HCT116 (cell line): ENCODE measurements around the gene MFAP3L. TPM values are rescaled to one million over a fixed set of nuclear protein-coding genes. Genes with fewer than 3 reads are reported as not detected.
A peak's percentile ranks its signal among the peaks of the same experiment; 100 is the strongest.

ENCODE experiments used
- ATAC-seq: fragments of 200-7000 bp; cut with Tn5 transposase; 2 replicates; pipeline ENCODE4 v1.9.1; 2020; ENCODE audit warnings: mild to moderate bottlenecking, moderate library complexity
- BruUV-seq: library from RNA; stranded (reverse); fragments of 400-500 nt; replicated peaks from 2 replicates; lab custom pipeline; 2021; lab: Mats Ljungman, UMichigan
- CTCF ChIA-PET: fragments of 300-600 bp; sonication (Branson Sonifier 250); formaldehyde crosslinking; loops from one replicate; lab custom pipeline; 2021; ENCODE audit warnings: antibody characterized with exemption; lab: Charles Lee
- POLR2A ChIA-PET: fragments of 300-600, 350-600 bp; sonication (Branson Sonifier 250); formaldehyde crosslinking; loops from one replicate; lab custom pipeline; 2021; ENCODE audit warnings: antibody characterized with exemption; lab: Charles Lee
- RAD21 ChIA-PET, 2 experiments: fragments of 300-600 bp; sonication (Branson Sonifier 250); formaldehyde crosslinking; loops; one replicate each; lab custom pipeline; 2023; ENCODE audit warnings: low total read pairs in 2 of 2; ENCODE audit not compliant: uncharacterized antibody in 2 of 2, unreplicated experiment in 2 of 2, low non-redundant PET in 1 of 2; lab: Charles Lee
- DNase-seq: peaks from one replicate; pipeline ENCODE4 v3.0.0-alpha.2; 2010; ENCODE audit warnings: low read depth, low spot score
- H2AFZ ChIP-seq: fragments of 200-600 bp; shearing (Covaris generic), sonication (generic); 2 replicates; pipeline ENCODE4 v1.6.1; 2017; ENCODE audit warnings: low read depth, mixed run types, mixed read lengths, antibody characterized with exemption, low read length; ENCODE audit not compliant: poor library complexity, severe bottlenecking
- H3K27ac ChIP-seq: 2 replicates; pipeline ENCODE4 v1.5.1; 2012; ENCODE audit warnings: low read depth, low read length
- H3K27me3 ChIP-seq: fragments of 200-600 bp; sonication (generic); 2 replicates; pipeline ENCODE4 v1.6.1; 2016; ENCODE audit warnings: mixed run types, low read length, mixed read lengths; ENCODE audit not compliant: insufficient read depth
- H3K36me3 ChIP-seq, 2 experiments: fragments of 200-500 bp in 1 of 2; fragments of 200-600 bp in 1 of 2; sonication (Bioruptor generic) in 1 of 2; sonication (generic) in 1 of 2; 2 replicates each; pipeline versions ENCODE4 v1.5.1 to v1.6.1; 2014 to 2016; ENCODE audit warnings: low read length in 2 of 2, inconsistent platforms in 1 of 2, mixed read lengths in 1 of 2, mixed run types in 1 of 2; ENCODE audit not compliant: insufficient read depth in 2 of 2, control insufficient read depth in 1 of 2
- H3K4me1 ChIP-seq, 2 experiments: fragments of 200-600 bp in 1 of 2; sonication (generic) in 1 of 2; 2 replicates each; pipeline versions ENCODE4 v1.5.1 to v1.6.1; 2012 to 2017; ENCODE audit warnings: low read length in 2 of 2, inconsistent platforms in 1 of 2, mild to moderate bottlenecking in 1 of 2, mixed read lengths in 1 of 2, mixed run types in 1 of 2, moderate library complexity in 1 of 2; ENCODE audit not compliant: insufficient read depth in 2 of 2, control insufficient read depth in 1 of 2
- H3K4me2 ChIP-seq: fragments of 200-600 bp; sonication (generic); 2 replicates; pipeline ENCODE4 v1.6.1; 2017; ENCODE audit warnings: mixed run types, low read length, mixed read lengths
- H3K4me3 ChIP-seq, 2 experiments: fragments of 200-600 bp in 1 of 2; sonication (generic) in 1 of 2; replicated peaks in 1 of 2; 2 replicates each; pipeline ENCODE4 v1.5.1; 2011 to 2016; ENCODE audit warnings: low read length in 2 of 2, control low read depth in 1 of 2, low read depth in 1 of 2, mild to moderate bottlenecking in 1 of 2, mixed read lengths in 1 of 2, mixed run types in 1 of 2
- H3K79me2 ChIP-seq: fragments of 200-600 bp; sonication (generic); 2 replicates; pipeline ENCODE4 v1.6.1; 2017; ENCODE audit warnings: mild to moderate bottlenecking, mixed run types, low read length, moderate library complexity, mixed read lengths; ENCODE audit not compliant: insufficient read depth
- H3K9ac ChIP-seq: fragments of 200-600 bp; sonication (generic); 2 replicates; pipeline ENCODE4 v1.6.1; 2016; ENCODE audit warnings: low read length, mixed read lengths
- H3K9me2 ChIP-seq: fragments of 200-600 bp; sonication (generic), shearing (Covaris generic); 2 replicates; pipeline ENCODE4 v1.6.1; 2017; ENCODE audit warnings: mixed run types, mild to moderate bottlenecking, moderate library complexity; ENCODE audit not compliant: insufficient read depth
- H3K9me3 ChIP-seq, 2 experiments: fragments of 200-500 bp in 1 of 2; fragments of 200-600 bp in 1 of 2; sonication (Bioruptor generic) in 1 of 2; sonication (generic) in 1 of 2; 2 replicates each; pipeline ENCODE4 v1.6.1; 2014 to 2017; ENCODE audit warnings: low read length in 2 of 2, mixed read lengths in 2 of 2, inconsistent platforms in 1 of 2, low read depth in 1 of 2, mild to moderate bottlenecking in 1 of 2, mixed run types in 1 of 2, moderate library complexity in 1 of 2; ENCODE audit not compliant: control insufficient read depth in 1 of 2, insufficient read depth in 1 of 2
- H4K20me1 ChIP-seq: fragments of 200-600 bp; sonication (generic), shearing (Covaris generic); 2 replicates; pipeline ENCODE4 v1.6.1; 2017; ENCODE audit warnings: mixed run types, mild to moderate bottlenecking, moderate library complexity; ENCODE audit not compliant: insufficient read depth
- EGR1 ChIP-seq: IDR thresholded peaks from 2 replicates; pipeline ENCODE4 v1.6.1; 2012; ENCODE audit warnings: low read depth
- EZH2phosphoT487 ChIP-seq: fragments of 200-600 bp; IDR thresholded peaks from 2 replicates; pipeline ENCODE4 v1.6.1; 2018; ENCODE audit warnings: antibody characterized with exemption, borderline replicate concordance
- RAD21 ChIP-seq: IDR thresholded peaks from 2 replicates; pipeline ENCODE4 v1.6.1; 2012; ENCODE audit warnings: low read depth, mild to moderate bottlenecking
- REST ChIP-seq: IDR thresholded peaks from 2 replicates; pipeline ENCODE4 v1.6.1; 2012; ENCODE audit warnings: low read depth
- SIN3A ChIP-seq: IDR thresholded peaks from 2 replicates; pipeline ENCODE4 v1.6.1; 2012; ENCODE audit warnings: low read depth
- SRF ChIP-seq: IDR thresholded peaks from 2 replicates; pipeline ENCODE4 v1.6.1; 2012; ENCODE audit warnings: low read depth
- YY1 ChIP-seq: IDR thresholded peaks from 2 replicates; pipeline ENCODE4 v1.6.1; 2011; ENCODE audit warnings: low read length, low read depth, moderate library complexity, mild to moderate bottlenecking; ENCODE audit not compliant: insufficient replicate concordance; ENCODE audit errors: extremely low read depth
- intact Hi-C: fragments of 100-400 bp; cut with micrococcal nuclease; formaldehyde crosslinking; loops from 2 replicates; pipeline ENCODE4 v1.10.0; 2022
- total RNA-seq: library from RNA; stranded (reverse); gene quantifications from one replicate; pipeline ENCODE4 v1.2.1, GENCODE V29; 2021; ENCODE audit not compliant: unreplicated experiment
- TF ChIP-seq, protein P1 (sequence below), 3 experiments: fragments of 200-600 bp in 1 of 3; sonication (generic) in 1 of 3; IDR thresholded peaks in 2 of 3; conservative IDR thresholded peaks in 1 of 3; 2 replicates each; pipeline ENCODE4 v1.5.1; 2012 to 2017; ENCODE audit warnings: low read depth in 2 of 3, low read length in 2 of 3, antibody characterized with exemption in 1 of 3, borderline replicate concordance in 1 of 3, control low read depth in 1 of 3, mild to moderate bottlenecking in 1 of 3, mixed read lengths in 1 of 3, mixed run types in 1 of 3, moderate library complexity in 1 of 3; ENCODE audit not compliant: insufficient read depth in 1 of 3

MFAP3L gene
- total RNA-seq, 1 experiment from 2014 or later: 8.4 TPM

- no peak for TF ChIP-seq REST
- TF ChIP-seq SIN3A: no peak
- TF ChIP-seq, all 23 proteins: peak for 0
Observed at GRCh38 chr4:170008801-170009200, 17.4 kb downstream of the MFAP3L start (continued).

GRCh38 chr4:170008371-170008770, 17.8 kb downstream of the MFAP3L start:
- no TSS peak for BruUV-seq
- CTCF ChIA-PET: interaction anchor here (1.2 kb wide), 1 partner anchor 198 kb away, joined by 4 read pairs; no protein-coding TSS in a partner anchor
- H3K36me3 ChIP-seq: no peaks in the 10 kb centered on the region
- no peak overlapping the region for H2AFZ ChIP-seq
- intact Hi-C loops: no loop called here
- H3K4me3 ChIP-seq: no peak overlapping the region
- H3K79me2 ChIP-seq: no peaks in the 10 kb centered on the region
- no peak overlapping the region for H3K9ac ChIP-seq
- RAD21 ChIA-PET: no interaction called here
- no peak overlapping the region for H3K27ac ChIP-seq
- ATAC-seq (peak; percentile 72), DNase-seq (no peak)
- H3K9me2 ChIP-seq: no peaks in the 10 kb centered on the region
- TF ChIP-seq YY1 (no peak), RAD21 (peak; percentile 57), SRF (no peak), EZH2phosphoT487 (no peak), EGR1 (no peak), SIN3A (no peak)
- TF ChIP-seq, protein P1, sequence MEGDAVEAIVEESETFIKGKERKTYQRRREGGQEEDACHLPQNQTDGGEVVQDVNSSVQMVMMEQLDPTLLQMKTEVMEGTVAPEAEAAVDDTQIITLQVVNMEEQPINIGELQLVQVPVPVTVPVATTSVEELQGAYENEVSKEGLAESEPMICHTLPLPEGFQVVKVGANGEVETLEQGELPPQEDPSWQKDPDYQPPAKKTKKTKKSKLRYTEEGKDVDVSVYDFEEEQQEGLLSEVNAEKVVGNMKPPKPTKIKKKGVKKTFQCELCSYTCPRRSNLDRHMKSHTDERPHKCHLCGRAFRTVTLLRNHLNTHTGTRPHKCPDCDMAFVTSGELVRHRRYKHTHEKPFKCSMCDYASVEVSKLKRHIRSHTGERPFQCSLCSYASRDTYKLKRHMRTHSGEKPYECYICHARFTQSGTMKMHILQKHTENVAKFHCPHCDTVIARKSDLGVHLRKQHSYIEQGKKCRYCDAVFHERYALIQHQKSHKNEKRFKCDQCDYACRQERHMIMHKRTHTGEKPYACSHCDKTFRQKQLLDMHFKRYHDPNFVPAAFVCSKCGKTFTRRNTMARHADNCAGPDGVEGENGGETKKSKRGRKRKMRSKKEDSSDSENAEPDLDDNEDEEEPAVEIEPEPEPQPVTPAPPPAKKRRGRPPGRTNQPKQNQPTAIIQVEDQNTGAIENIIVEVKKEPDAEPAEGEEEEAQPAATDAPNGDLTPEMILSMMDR (IDR thresholded peaks at IDR 0.05 in 2 of 3, conservative IDR thresholded peaks at IDR 0.05 in 1 of 3; ENCODE audit: borderline replicate concordance in 1 of 3, insufficient read depth in 1 of 3, low read depth in 2 of 3, low read length in 2 of 3): peak in 2 of 3 experiments; percentile 9 to 42; a peak in 1 of 6 replicates
- H3K4me2 ChIP-seq: no peak overlapping the region
- POLR2A ChIA-PET: no interaction called here
- H3K9me3 ChIP-seq: no peaks in the 10 kb centered on the region
- H3K27me3 ChIP-seq: no peaks in the 10 kb centered on the region
- H4K20me1 ChIP-seq: no peaks in the 10 kb centered on the region
- H3K4me1 ChIP-seq: peaks cover 0 to 2% of the 10 kb centered on the region in 2 experiments; a peak in 2 of 4 replicates
